Suprapubic skin (tissue), 4 donors: Measurements from ENCODE around the gene CNTN1. TPM values are rescaled to one million over a fixed set of nuclear protein-coding genes. Genes with fewer than 3 reads are reported as not detected.

Experiments
- DNase-seq, 2 donors: peaks; one replicate each; pipeline ENCODE4 v3.0.0-alpha.2; 2019; ENCODE audit warnings: low spot score in 2 of 2
- H3K27ac ChIP-seq: fragments of 200-600 bp; sonication (generic); one replicate; pipeline ENCODE4 v1.5.1; 2019
- H3K27me3 ChIP-seq: fragments of 200-600 bp; sonication (generic); one replicate; pipeline ENCODE4 v1.5.1; 2019
- H3K36me3 ChIP-seq: fragments of 200-600 bp; sonication (generic); one replicate; pipeline ENCODE4 v1.5.1; 2019
- H3K4me1 ChIP-seq: fragments of 200-600 bp; sonication (generic); one replicate; pipeline ENCODE4 v1.5.1; 2019
- H3K4me3 ChIP-seq: fragments of 200-600 bp; sonication (generic); one replicate; pipeline ENCODE4 v1.5.1; 2019; ENCODE audit warnings: mild to moderate bottlenecking
- H3K9me3 ChIP-seq: fragments of 200-600 bp; sonication (generic); one replicate; pipeline ENCODE4 v1.5.1; 2019
- CTCF ChIP-seq, 2 donors: fragments of 200-600 bp in 1 of 2; fragments of 450-650 bp in 1 of 2; sonication (generic) in 1 of 2; IDR thresholded peaks; one replicate each; pipeline ENCODE4 v1.5.1; 2016 to 2019; ENCODE audit warnings: antibody characterized with exemption in 2 of 2, mild to moderate bottlenecking in 1 of 2, moderate library complexity in 1 of 2
- EP300 ChIP-seq: sonication (generic); formaldehyde crosslinking; IDR thresholded peaks from one replicate; pipeline ENCODE4 v1.6.1; 2017; ENCODE audit warnings: antibody characterized with exemption
- POLR2A ChIP-seq, 2 donors: fragments of 450-650 bp; IDR thresholded peaks; one replicate each; pipeline ENCODE4 v1.6.1; 2017; ENCODE audit warnings: antibody characterized with exemption in 2 of 2, mild to moderate bottlenecking in 2 of 2, moderate library complexity in 2 of 2
- POLR2AphosphoS5 ChIP-seq, 3 donors: sonication (generic); formaldehyde crosslinking; IDR thresholded peaks; one replicate each; pipeline ENCODE4 v1.6.1; 2017; ENCODE audit warnings: antibody characterized with exemption in 3 of 3
- WGBS: methylation state at CpG from one replicate; pipeline ENCODE4 v1.1.5; 2018; 5-methylcytosine and 5-hydroxymethylcytosine counted together
- total RNA-seq, 4 donors: library from RNA; depleted of rRNA; stranded (reverse); fragments of >200 nt; gene quantifications; one replicate each; pipeline ENCODE4 v1.1.0, GENCODE V29; 2016

The CNTN1 gene
- total RNA-seq, 4 donors from 2014 or later: 5.9 to 29.7 (median 14.4) TPM

- Histone ChIP-seq H3K4me1 (no peaks in the 10 kb centered on the region), H3K4me3 (no peak overlapping the region), H3K9me3 (no peaks in the 10 kb centered on the region), H3K27ac (no peak overlapping the region), H3K36me3 (no peaks in the 10 kb centered on the region), H3K27me3 (no peaks in the 10 kb centered on the region)
- DNase-seq: no peak
- TF ChIP-seq POLR2AphosphoS5 (IDR thresholded peaks at IDR 0.05): no peak
- no peak for TF ChIP-seq EP300
- no peak for TF ChIP-seq POLR2A (IDR thresholded peaks at IDR 0.05)
- TF ChIP-seq CTCF (IDR thresholded peaks at IDR 0.05): no peak
- WGBS: 74% methylated on average over 1 of the region's 1 CpG
Measured at GRCh38 chr12:41045509-41045908, 353.3 kb downstream of the CNTN1 start.

DNA sequence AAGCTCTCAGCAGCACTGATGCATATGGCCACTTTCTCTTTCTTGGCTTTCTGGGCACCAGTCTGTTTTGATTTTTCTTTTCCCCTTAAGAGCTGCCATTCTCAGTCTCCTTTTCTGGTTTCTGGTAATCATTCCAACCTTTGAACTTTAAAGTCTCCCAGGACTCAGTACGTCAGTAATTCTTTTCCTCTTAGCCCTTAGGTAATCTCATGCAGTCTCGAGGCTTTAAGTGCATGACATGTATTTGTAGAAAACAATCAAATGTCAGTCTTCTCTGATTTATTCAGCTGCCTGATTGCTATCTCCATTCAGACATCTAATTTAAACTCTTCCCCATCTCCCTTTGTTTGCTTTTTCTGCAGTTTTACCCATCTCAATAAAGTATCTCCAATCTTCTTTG is 356.8 kb downstream of the CNTN1 start:
- 58% methylated on average over 2 of the region's 2 CpGs for WGBS
- no peak for DNase-seq
- H3K4me1 ChIP-seq: no peaks in the 10 kb centered on the region
- no peaks in the 10 kb centered on the region for H3K36me3 ChIP-seq
- TF ChIP-seq EP300 (no peak), POLR2A (IDR thresholded peaks at IDR 0.05) (no peak), CTCF (IDR thresholded peaks at IDR 0.05) (no peak), POLR2AphosphoS5 (IDR thresholded peaks at IDR 0.05) (no peak)
- H3K27me3 ChIP-seq: no peaks in the 10 kb centered on the region
- no peaks in the 10 kb centered on the region for H3K9me3 ChIP-seq
- H3K4me3 ChIP-seq: no peak overlapping the region
- no peak overlapping the region for H3K27ac ChIP-seq

- WGBS: 84% methylated on average over 2 of the region's 2 CpGs
- H3K27me3 ChIP-seq: no peaks in the 10 kb centered on the region
- TF ChIP-seq CTCF (IDR thresholded peaks at IDR 0.05) (no peak), POLR2AphosphoS5 (IDR thresholded peaks at IDR 0.05) (no peak), EP300 (no peak), POLR2A (IDR thresholded peaks at IDR 0.05) (no peak)
- no peaks in the 10 kb centered on the region for H3K9me3 ChIP-seq
- H3K4me3 ChIP-seq: no peak overlapping the region
- H3K27ac ChIP-seq: no peak overlapping the region
- H3K36me3 ChIP-seq: no peaks in the 10 kb centered on the region
- no peak for DNase-seq
- no peaks in the 10 kb centered on the region for H3K4me1 ChIP-seq
Measured at GRCh38 chr12:41051954-41052353, 359.7 kb downstream of the CNTN1 start.

GRCh38 chr12:41052441-41052840 is 360.2 kb downstream of the CNTN1 start:
- WGBS: 78% methylated on average over 1 of the region's 1 CpG
- H3K9me3 ChIP-seq: no peaks in the 10 kb centered on the region
- H3K4me3 ChIP-seq: no peak overlapping the region
- no peaks in the 10 kb centered on the region for H3K27me3 ChIP-seq
- H3K27ac ChIP-seq: no peak overlapping the region
- TF ChIP-seq POLR2A (IDR thresholded peaks at IDR 0.05) (no peak), CTCF (IDR thresholded peaks at IDR 0.05) (no peak), POLR2AphosphoS5 (IDR thresholded peaks at IDR 0.05) (no peak), EP300 (no peak)
- no peak for DNase-seq
- H3K36me3 ChIP-seq: no peaks in the 10 kb centered on the region
- H3K4me1 ChIP-seq: no peaks in the 10 kb centered on the region

DNA sequence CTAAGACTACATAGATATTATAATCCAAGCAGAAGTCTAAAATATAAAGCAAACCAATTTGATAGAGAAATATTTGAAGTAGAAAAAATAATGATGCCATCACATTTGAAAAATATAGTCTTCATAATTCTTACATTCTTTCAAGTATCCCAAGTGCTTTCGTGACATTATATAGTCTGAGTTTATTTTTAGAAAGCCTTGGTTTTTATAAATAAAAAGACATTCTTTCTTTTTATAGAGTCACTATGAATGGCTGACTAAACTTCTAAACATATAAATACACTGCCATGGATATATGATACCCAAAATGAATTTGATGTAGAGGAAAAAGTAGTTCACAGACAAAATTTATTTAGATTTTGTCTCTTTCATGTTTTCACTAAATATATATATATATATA is 360.8 kb downstream of the CNTN1 start:
- no peak overlapping the region for H3K27ac ChIP-seq
- H3K4me1 ChIP-seq: no peaks in the 10 kb centered on the region
- 65% methylated on average over 1 of the region's 1 CpG for WGBS
- no peaks in the 10 kb centered on the region for H3K9me3 ChIP-seq
- TF ChIP-seq POLR2A (IDR thresholded peaks at IDR 0.05): no peak
- TF ChIP-seq EP300: no peak
- H3K36me3 ChIP-seq: no peaks in the 10 kb centered on the region
- no peaks in the 10 kb centered on the region for H3K27me3 ChIP-seq
- no peak overlapping the region for H3K4me3 ChIP-seq
- no peak for DNase-seq

DNA sequence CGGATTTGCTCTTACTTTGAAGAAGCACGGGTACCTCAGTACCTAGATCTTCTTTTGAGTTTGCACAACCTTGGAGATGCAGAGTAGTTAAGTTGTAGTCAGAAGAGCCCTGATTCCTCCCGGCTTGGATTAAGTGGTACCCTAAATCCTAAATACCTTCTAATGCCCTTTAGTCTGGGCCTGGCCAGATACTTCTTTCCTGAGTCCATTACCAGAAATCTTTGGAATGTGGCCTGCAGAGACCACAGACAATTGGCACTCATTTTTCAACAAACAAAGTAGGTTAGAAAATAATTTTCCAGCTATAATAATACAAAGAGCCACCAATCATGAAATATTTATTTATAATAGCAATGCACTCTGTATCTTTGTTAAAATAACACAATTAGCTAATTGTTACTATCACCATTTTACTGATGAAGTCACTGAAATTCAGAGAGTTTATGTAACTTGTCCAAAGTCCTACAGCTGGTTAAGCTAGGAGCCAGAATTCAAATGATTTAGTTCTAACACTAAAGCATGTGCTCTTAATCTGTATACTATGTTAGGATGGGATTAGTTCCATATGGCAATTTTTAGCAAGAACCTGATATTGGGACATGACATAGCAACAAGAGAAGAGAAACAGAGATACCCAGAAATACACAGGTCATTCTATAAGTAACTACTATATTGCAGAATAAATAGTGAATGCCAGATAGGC is 363.8 kb downstream of the CNTN1 start:
- no peaks in the 10 kb centered on the region for H3K9me3 ChIP-seq
- no peaks in the 10 kb centered on the region for H3K4me1 ChIP-seq
- 78% methylated on average over 3 of the region's 3 CpGs for WGBS
- no peak for TF ChIP-seq POLR2A (IDR thresholded peaks at IDR 0.05)
- TF ChIP-seq EP300: no peak
- no peak for TF ChIP-seq POLR2AphosphoS5 (IDR thresholded peaks at IDR 0.05)
- TF ChIP-seq CTCF (IDR thresholded peaks at IDR 0.05): no peak
- no peaks in the 10 kb centered on the region for H3K36me3 ChIP-seq
- H3K27ac ChIP-seq: no peak overlapping the region
- DNase-seq: no peak
- no peaks in the 10 kb centered on the region for H3K27me3 ChIP-seq
- no peak overlapping the region for H3K4me3 ChIP-seq
